HG03108 (cell line): ENCODE data around the gene DHRS7B.

ENCODE experiments used
- ATAC-seq: cut with Tn5 transposase; IDR thresholded peaks from one replicate; pipeline ENCODE4 v1.9.1; 2021; ENCODE audit warnings: moderate library complexity; ENCODE audit not compliant: unreplicated experiment

Gene DHRS7B

DNA sequence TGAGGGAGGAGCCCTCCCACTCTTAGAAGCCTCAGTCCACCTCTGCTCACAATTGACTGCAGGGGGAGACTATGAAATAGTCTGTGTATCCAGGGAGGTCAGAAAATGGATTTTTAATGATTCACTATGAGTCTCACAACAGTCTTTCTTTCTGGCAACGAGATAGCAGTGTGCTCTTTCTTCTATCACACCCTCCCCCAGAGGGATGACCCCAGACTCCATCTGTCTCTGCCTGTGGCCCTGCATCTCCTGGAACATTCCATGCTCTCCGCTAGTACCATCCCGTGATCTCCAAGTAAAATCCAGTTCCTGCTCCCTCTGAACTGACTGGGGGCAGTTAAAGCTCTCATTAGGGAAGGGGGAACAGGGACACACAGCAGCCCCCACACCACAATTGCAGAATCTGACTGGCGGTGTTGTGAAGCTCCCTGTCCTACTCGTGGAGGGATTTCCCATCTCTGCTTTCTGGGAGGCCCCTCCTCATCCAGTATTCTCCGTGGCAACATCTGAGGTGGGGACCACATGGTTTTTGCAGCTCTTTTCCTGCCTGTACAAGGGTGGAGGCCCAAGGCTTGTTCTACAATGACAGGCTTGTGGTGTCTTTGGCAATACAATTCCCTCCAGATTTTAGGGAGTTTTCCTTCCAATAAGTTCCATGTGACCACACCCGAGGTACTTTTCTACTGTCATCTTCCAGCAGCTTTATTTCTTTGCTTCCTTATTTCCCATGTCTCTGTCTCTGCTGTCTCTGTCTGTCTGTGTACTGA lies 107.0 kb downstream of the DHRS7B start:
- no peak for ATAC-seq

DNA sequence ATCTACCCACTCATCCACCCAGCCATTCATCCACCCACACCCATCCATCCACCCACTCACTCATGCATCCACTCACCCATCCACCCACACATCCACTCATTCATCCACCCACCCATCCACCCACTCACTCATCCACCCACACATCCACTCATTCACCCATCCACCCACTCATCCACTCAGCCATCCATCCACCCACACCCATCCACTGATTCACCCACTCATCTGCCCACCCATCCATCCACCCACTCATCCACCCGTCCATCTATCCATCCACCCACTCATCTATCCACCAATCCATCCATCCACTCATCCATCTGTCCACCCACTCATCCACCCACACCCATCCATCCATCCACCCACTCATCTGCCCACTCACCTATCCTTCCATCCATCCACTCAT lies 109.2 kb downstream of the DHRS7B start:
- no peak for ATAC-seq

DNA sequence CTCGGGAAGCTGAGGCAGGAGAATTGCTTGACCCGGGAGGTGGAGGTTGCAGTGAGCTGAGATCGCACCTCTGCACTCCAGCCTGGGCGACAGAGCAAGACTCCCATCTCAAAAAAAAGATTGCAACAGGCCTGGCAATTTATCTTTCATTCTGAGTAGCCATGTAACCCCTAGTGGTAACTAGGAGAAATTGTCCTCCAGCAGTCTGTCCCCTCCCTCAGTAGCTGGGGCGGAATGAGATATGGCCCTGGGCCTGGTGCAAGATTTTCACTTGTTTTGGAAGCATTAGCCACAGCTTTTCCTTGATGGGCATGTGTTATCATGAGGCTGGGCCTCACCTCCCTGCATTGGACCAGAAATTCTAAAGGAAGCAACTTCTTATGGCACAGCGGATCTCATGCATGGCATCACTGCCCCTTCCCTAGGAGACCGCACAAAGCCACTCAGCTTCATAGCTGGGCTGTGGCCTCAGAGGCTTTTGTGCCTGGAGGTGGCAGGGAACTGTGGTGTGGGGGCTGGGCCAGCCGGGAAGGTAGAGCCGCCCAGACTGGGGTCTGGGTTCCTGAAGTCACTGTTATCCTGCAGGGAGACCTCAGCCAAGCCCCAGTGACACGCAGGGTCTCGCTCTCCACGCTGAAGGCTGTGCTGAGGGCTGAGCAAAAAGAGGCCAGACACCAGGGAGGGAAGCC lies 113.1 kb downstream of the DHRS7B start:
- ATAC-seq = no peak

DNA sequence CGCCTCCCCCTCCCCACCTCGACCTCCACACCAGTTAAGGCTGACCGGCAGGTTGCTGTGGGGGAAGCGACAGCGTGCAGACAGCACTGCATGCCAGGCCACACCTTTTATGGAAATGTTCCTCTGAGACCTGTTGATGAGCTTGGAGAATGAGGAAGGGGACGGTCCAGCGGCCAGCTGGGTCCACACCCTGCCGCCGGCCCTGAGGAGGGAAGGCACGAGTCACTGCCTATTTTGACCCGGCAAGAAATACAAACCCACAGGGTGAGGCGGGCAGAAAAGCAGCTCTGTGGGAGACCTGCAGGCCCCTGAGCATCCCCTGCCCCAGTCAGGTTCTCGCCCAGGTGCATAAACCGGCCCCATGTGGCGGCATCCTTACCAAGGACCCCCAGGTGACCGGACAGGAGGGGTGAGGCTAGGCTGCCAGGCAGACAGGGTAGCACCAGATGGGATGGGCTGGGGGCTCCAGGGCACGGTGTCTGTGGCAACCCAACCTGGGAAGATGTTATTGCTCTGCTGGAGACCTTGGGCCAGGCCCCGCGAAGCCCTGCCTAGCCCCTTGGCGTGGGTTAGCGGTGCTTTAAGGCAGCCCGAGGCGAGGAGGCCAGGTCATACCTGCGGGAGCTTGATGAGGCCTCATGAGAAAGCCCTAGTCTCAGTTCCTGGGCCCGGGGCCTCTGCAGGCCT lies 113.7 kb downstream of the DHRS7B start:
- no peak for ATAC-seq
